GM15510 (cell line): ENCODE measurements around the gene GOLGA8G.
"Not testable (repeated sequence)": the region's sequence is repeated elsewhere in the genome, so short reads cannot be mapped to it uniquely, and the experiment has no call there.

Source experiments
- POLR2A ChIP-seq: IDR thresholded peaks from 3 replicates; pipeline ENCODE4 v1.6.1; 2011; ENCODE audit warnings: borderline replicate concordance; ENCODE audit not compliant: insufficient read length; ENCODE audit errors: extremely low read depth

Gene GOLGA8G

DNA sequence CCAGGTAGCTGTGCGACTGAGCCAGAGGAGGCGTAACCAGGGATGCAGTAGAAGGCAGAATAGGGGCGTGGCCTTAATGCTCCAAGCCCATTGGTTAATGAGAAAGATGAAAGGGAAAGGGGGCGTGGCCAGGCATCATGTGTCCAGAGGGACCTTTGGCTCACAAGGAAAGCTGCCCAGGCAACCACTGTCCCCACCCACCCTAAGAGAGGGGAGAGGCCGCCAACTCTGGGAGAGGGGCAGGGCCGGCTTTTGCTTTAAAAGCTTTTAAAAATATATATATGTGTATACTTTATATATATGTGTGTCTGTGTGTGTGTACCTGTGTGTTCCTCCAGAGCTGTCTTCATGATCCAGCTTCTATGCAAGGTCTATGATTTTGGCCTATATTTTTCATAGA, at the start of gene GOLGA8G:
TSS of gene GOLGA8G (minus strand) at position 18 of the 400 bp plus-strand sequence. CDS start 62 bp downstream, outside the sequence.
- TF ChIP-seq POLR2A: not testable (repeated sequence)

DNA sequence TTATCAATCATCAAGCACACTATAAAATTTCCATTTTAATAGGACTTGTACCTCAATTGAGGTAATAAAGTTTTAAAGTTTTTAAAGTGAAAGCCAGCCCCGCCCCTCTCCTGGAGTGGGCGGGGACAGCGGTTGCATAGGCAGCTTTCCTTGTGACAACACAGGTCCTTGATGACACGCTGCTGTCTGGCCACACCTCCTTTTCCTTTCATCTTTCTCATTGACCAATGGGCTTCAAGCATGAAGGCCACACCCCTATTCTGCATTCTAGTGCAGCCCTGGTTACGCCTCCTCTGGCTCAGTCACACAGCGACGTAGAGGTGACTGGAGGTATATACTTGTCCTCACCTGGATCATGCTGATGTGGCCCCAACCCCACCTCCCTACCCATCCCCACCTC, 20.5 kb upstream of the GOLGA8G start, which contains the start of gene GOLGA6L25:
TSS of gene GOLGA6L25 (plus strand) at position 301 of the 400 bp plus-strand sequence. CDS start at position 362, 61 bp downstream.
- TF ChIP-seq POLR2A: not testable (repeated sequence)
